Ovary (tissue), 9 donors: ENCODE results near the gene VCX2. TPM values are rescaled to one million over a fixed set of nuclear protein-coding genes. Genes with fewer than 3 reads are reported as not detected.

ENCODE experiments used
- DNase-seq, 5 donors: peaks; one replicate each; pipeline ENCODE4 v3.0.0-alpha.2; 2019 to 2020
- H3K27ac ChIP-seq, 2 donors: fragments of 200-600 bp; one replicate each; pipeline versions ENCODE4 v1.5.1 to v1.8.0; 2019 to 2022
- H3K27me3 ChIP-seq: fragments of 200-600 bp; one replicate; pipeline ENCODE4 v1.8.0; 2022
- H3K36me3 ChIP-seq: fragments of 200-600 bp; sonication (generic); one replicate; pipeline ENCODE4 v1.5.1; 2019
- H3K4me1 ChIP-seq: one replicate; pipeline ENCODE4 v1.8.1; 2013; ENCODE audit warnings: mild to moderate bottlenecking, moderate library complexity; ENCODE audit not compliant: insufficient read depth
- H3K4me3 ChIP-seq: fragments of 200-600 bp; sonication (generic); one replicate; pipeline ENCODE4 v1.5.1; 2017
- H3K9me3 ChIP-seq, 2 donors: fragments of 200-600 bp in 1 of 2; sonication (generic) in 1 of 2; one replicate each; pipeline versions ENCODE4 v1.5.1 to v1.8.1; 2013 to 2019; ENCODE audit warnings: mild to moderate bottlenecking in 1 of 2, moderate library complexity in 1 of 2
- CTCF ChIP-seq, 3 donors: fragments of 450-650 bp in 2 of 3; fragments of 200-600 bp in 1 of 3; IDR thresholded peaks; one replicate each; pipeline versions ENCODE4 v1.5.1 to v1.8.0; 2016 to 2022; ENCODE audit warnings: antibody characterized with exemption in 3 of 3, mild to moderate bottlenecking in 1 of 3
- EP300 ChIP-seq: sonication (generic); formaldehyde crosslinking; IDR thresholded peaks from one replicate; pipeline ENCODE4 v1.6.1; 2017; ENCODE audit warnings: antibody characterized with exemption
- POLR2A ChIP-seq: fragments of 450-650 bp; IDR thresholded peaks from one replicate; pipeline ENCODE4 v1.6.1; 2017; ENCODE audit warnings: antibody characterized with exemption, mild to moderate bottlenecking, moderate library complexity
- WGBS, 3 donors: extraction: QIAGEN DNeasy Blood & Tissue Kit in 1 of 3; methylation state at CpG; one replicate each; pipeline versions ENCODE4 v1.1.5 to v1.1.7; 2013 to 2017; 5-methylcytosine and 5-hydroxymethylcytosine counted together
- intact Hi-C, 4 donors: fragments of 100-400 bp; cut with DNase I; formaldehyde crosslinking; loops; one replicate each; pipeline versions ENCODE4 v1.11.0 to v1.15.1; 2022 to 2023
- polyA plus RNA-seq, 2 donors: library from polyadenylated mRNA; stranded (reverse); fragments of 200-250 nt in 1 of 2; fragments of 350-450 nt in 1 of 2; fragmentation: Illumina TruSeq in 1 of 2; extraction: RNeasy Lipid Tissue Mini Kit (QIAGEN cat#74804) in 1 of 2; gene quantifications; one replicate each; pipeline ENCODE4 v1.2.3, GENCODE V29; 2013 to 2014
- total RNA-seq, 7 donors: library from RNA; depleted of rRNA in 2 of 7; stranded (reverse); fragments of >200 nt in 2 of 7; fragmentation: NEBNext Ultra II Directional in 3 of 7; extraction: Animal tissue kit (Norgen Biotek cat#: 25700) in 3 of 7; gene quantifications; one replicate each; pipeline versions ENCODE4 v1.1.0 to v1.2.4, GENCODE V29; 2016 to 2023
- donor health status: DM: no; HTN: no; CAD: no; lungs with moderate emphysema.
- donor health status: DM: no; HTN: no; CAD: no.
- donor health status: Bipolar disorder and iron deficiency.
- donor health status: DM: yes; HTN: yes; CAD: no.
- donor health status: DM: no; HTN: no; CAD: no.
- donor health status: DM: yes; HTN: yes; CAD: no.

Gene VCX2
- total and polyA plus RNA-seq, 9 donors: not detected

GRCh38 chrX:8194216-8194615 lies 23.1 kb upstream of the VCX2 start:
- no peaks in the 10 kb centered on the region for H3K4me1 ChIP-seq
- intact Hi-C loops: no loop called here
- WGBS, 3 donors: 76 to 83% (median 77%) methylated on average over 2 of the region's 2 CpGs
- TF ChIP-seq POLR2A (no peak), CTCF (IDR thresholded peaks at IDR 0.05) (no peak), EP300 (no peak)
- H3K27ac ChIP-seq: no peak overlapping the region
- no peak overlapping the region for H3K4me3 ChIP-seq
- no peaks in the 10 kb centered on the region for H3K36me3 ChIP-seq
- no peaks in the 10 kb centered on the region for H3K9me3 ChIP-seq
- DNase-seq: no peak
- no peaks in the 10 kb centered on the region for H3K27me3 ChIP-seq

- intact Hi-C loops: no loop called here
- WGBS, 3 donors: 80 to 83% (median 82%) methylated on average over 2 of the region's 2 CpGs
- no peak for DNase-seq
Observed at GRCh38 chrX:8192276-8192675, 21.2 kb upstream of the VCX2 start.

GRCh38 chrX:8191022-8191421 lies 20.0 kb upstream of the VCX2 start:
- WGBS, 3 donors: 88 to 90% (median 89%) methylated on average over 8 of the region's 8 CpGs
- Histone ChIP-seq H3K36me3 (no peaks in the 10 kb centered on the region), H3K4me1 (no peaks in the 10 kb centered on the region), H3K4me3 (no peak overlapping the region), H3K27ac (no peak overlapping the region), H3K27me3 (no peaks in the 10 kb centered on the region), H3K9me3 (no peaks in the 10 kb centered on the region)
- TF ChIP-seq POLR2A (no peak), EP300 (no peak), CTCF (IDR thresholded peaks at IDR 0.05) (no peak)
- DNase-seq: no peak
- intact Hi-C loops: no loop called here

More at GRCh38 chrX:8192276-8192675, 21.2 kb upstream of the VCX2 start:
- Histone ChIP-seq H3K36me3 (no peaks in the 10 kb centered on the region), H3K4me1 (no peaks in the 10 kb centered on the region), H3K9me3 (no peaks in the 10 kb centered on the region), H3K4me3 (no peak overlapping the region), H3K27ac (no peak overlapping the region), H3K27me3 (no peaks in the 10 kb centered on the region)
- TF ChIP-seq CTCF (IDR thresholded peaks at IDR 0.05) (no peak), POLR2A (no peak), EP300 (no peak)

GRCh38 chrX:8190341-8190830 lies 19.3 kb upstream of the VCX2 start:
- DNase-seq: no peak
- 86 to 92% (median 92%) methylated on average over 4 of the region's 4 CpGs for WGBS, 3 donors
- no peak overlapping the region for H3K4me3 ChIP-seq
- H3K36me3 ChIP-seq: no peaks in the 10 kb centered on the region
- TF ChIP-seq CTCF (IDR thresholded peaks at IDR 0.05) (no peak), POLR2A (no peak), EP300 (no peak)
- H3K9me3 ChIP-seq: no peaks in the 10 kb centered on the region
- H3K27me3 ChIP-seq: no peaks in the 10 kb centered on the region
- no peaks in the 10 kb centered on the region for H3K4me1 ChIP-seq
- no peak overlapping the region for H3K27ac ChIP-seq
- intact Hi-C loops: no loop called here
